GM12878 (cell line): ENCODE results near the gene ARHGAP27. TPM values are rescaled to one million over a fixed set of nuclear protein-coding genes. Genes with fewer than 3 reads are reported as not detected.

Experiments used
- ATAC-seq: fragments of 200-7000 bp; cut with Tn5 transposase; 3 replicates; pipeline ENCODE4 v1.9.1; 2020; ENCODE audit warnings: mild to moderate bottlenecking, moderate library complexity
- BruUV-seq: library from RNA; stranded (reverse); fragments of 400-500 nt; replicated peaks from 2 replicates; lab custom pipeline; 2021; lab: Mats Ljungman, UMichigan
- CTCF ChIA-PET: fragments of 300-600 bp; sonication (Branson Sonifier 250); formaldehyde crosslinking; extraction: SDS; loops from one replicate; lab custom pipeline; 2021; ENCODE audit warnings: inconsistent platforms; lab: Yijun Ruan, JAX
- POLR2A ChIA-PET: fragments of 350-600 bp; formaldehyde crosslinking; extraction: SDS; loops from one replicate; lab custom pipeline; 2021; ENCODE audit warnings: inconsistent platforms; lab: Charles Lee
- RAD21 ChIA-PET: fragments of 300-600 bp; sonication (Branson Sonifier 250); formaldehyde crosslinking; loops from one replicate; lab custom pipeline; 2023; ENCODE audit warnings: antibody characterized with exemption; ENCODE audit not compliant: unreplicated experiment; lab: Charles Lee
- SMC1A ChIA-PET: fragments of 300-600 bp; sonication (Branson Sonifier 250); formaldehyde crosslinking; loops from one replicate; lab custom pipeline; 2023; ENCODE audit not compliant: unreplicated experiment, uncharacterized antibody; lab: Charles Lee
- DNase-seq: peaks from one replicate; pipeline ENCODE4 v3.0.0-alpha.2; 2011; ENCODE audit warnings: low read depth, low spot score
- FAIRE-seq: peaks from 3 replicates; lab custom pipeline; 2011; peaks lifted over from hg19 to GRCh38; lab: Jason Lieb, UNC
- H2AFZ ChIP-seq: 2 replicates; pipeline ENCODE4 v1.6.0; 2011; ENCODE audit warnings: low read depth, low read length, control low read depth; ENCODE audit not compliant: control insufficient read depth
- H3K27ac ChIP-seq: 2 replicates; pipeline ENCODE4 v1.5.1; 2011; ENCODE audit warnings: control low read depth; ENCODE audit not compliant: control insufficient read depth, insufficient read depth
- H3K27me3 ChIP-seq, 2 experiments: replicated peaks in 1 of 2; 2 replicates each; pipeline versions ENCODE4 v1.6.0 to v1.6.1; 2011; ENCODE audit warnings: low read length in 1 of 2; ENCODE audit not compliant: control insufficient read depth in 2 of 2, insufficient read depth in 2 of 2
- H3K36me3 ChIP-seq, 2 experiments: 2 replicates each; pipeline ENCODE4 v1.5.1; 2011; ENCODE audit warnings: low read length in 1 of 2; ENCODE audit not compliant: control insufficient read depth in 2 of 2, insufficient read depth in 2 of 2
- H3K4me1 ChIP-seq: 2 replicates; pipeline ENCODE4 v1.6.1; 2011; ENCODE audit warnings: mild to moderate bottlenecking, low read length, moderate library complexity, mixed read lengths; ENCODE audit not compliant: control insufficient read depth, insufficient read depth
- H3K4me2 ChIP-seq: 2 replicates; pipeline ENCODE4 v1.6.0; 2011; ENCODE audit warnings: control low read depth; ENCODE audit not compliant: control insufficient read depth, insufficient read depth
- H3K4me3 ChIP-seq: fragments of 200-600 bp; sonication (generic); 2 replicates; pipeline ENCODE4 v1.5.1; 2016
- H3K79me2 ChIP-seq: 2 replicates; pipeline ENCODE4 v1.6.0; 2011; ENCODE audit warnings: low read length; ENCODE audit not compliant: control insufficient read depth, insufficient read depth
- H3K9ac ChIP-seq: 2 replicates; pipeline ENCODE4 v1.8.0; 2011; ENCODE audit warnings: low read length, control low read depth, mixed read lengths; ENCODE audit not compliant: control insufficient read depth, insufficient read depth
- H3K9me3 ChIP-seq: replicated peaks from 3 replicates; pipeline ENCODE4 v1.5.1; 2011; ENCODE audit warnings: mild to moderate bottlenecking, low read length; ENCODE audit not compliant: control insufficient read depth, insufficient read depth
- H4K20me1 ChIP-seq: 2 replicates; pipeline ENCODE4 v1.6.0; 2011; ENCODE audit not compliant: control insufficient read depth, insufficient read depth
- BHLHE40 ChIP-seq, 2 experiments: fragments of 450-650 bp in 1 of 2; IDR thresholded peaks; 2 replicates each; pipeline ENCODE4 v1.6.1; 2011 to 2017; ENCODE audit warnings: low read depth in 2 of 2, borderline replicate concordance in 1 of 2, improper control_type of control experiment in 1 of 2, low read length in 1 of 2, mild to moderate bottlenecking in 1 of 2
- DPF2 ChIP-seq: fragments of 450-650 bp; IDR thresholded peaks from 2 replicates; pipeline ENCODE4 v1.6.1; 2017; ENCODE audit warnings: mild to moderate bottlenecking
- EED ChIP-seq: sonication (generic); IDR thresholded peaks from 2 replicates; pipeline ENCODE4 v1.6.1; 2016; ENCODE audit warnings: antibody characterized with exemption, low read depth
- KLF5 ChIP-seq: fragments of 450-650 bp; IDR thresholded peaks from 2 replicates; pipeline ENCODE4 v1.6.1; 2014; ENCODE audit warnings: mild to moderate bottlenecking; ENCODE audit not compliant: partially characterized antibody
- LARP7 ChIP-seq: fragments of 450-650 bp; IDR thresholded peaks from 2 replicates; pipeline ENCODE4 v1.6.1; 2017; ENCODE audit warnings: mild to moderate bottlenecking
- MXI1 ChIP-seq: fragments of 150-350 bp; IDR thresholded peaks from 2 replicates; pipeline ENCODE4 v1.6.1; 2011; ENCODE audit warnings: low read depth, mild to moderate bottlenecking, inconsistent platforms, low read length, improper control_type of control experiment
- NR2F1 ChIP-seq: fragments of 450-650 bp; conservative IDR thresholded peaks from 2 replicates; pipeline ENCODE4 v1.6.1; 2017; ENCODE audit warnings: mild to moderate bottlenecking
- PRDM15 ChIP-seq: fragments of 450-650 bp; formaldehyde crosslinking; IDR thresholded peaks from 2 replicates; pipeline ENCODE4 v1.4.0; 2020; ENCODE audit warnings: mild to moderate bottlenecking, moderate library complexity
- SMAD1 ChIP-seq: fragments of 450-650 bp; IDR thresholded peaks from 2 replicates; pipeline ENCODE4 v1.6.1; 2018; ENCODE audit warnings: mild to moderate bottlenecking, low read depth; ENCODE audit not compliant: partially characterized antibody
- SPI1 ChIP-seq: IDR thresholded peaks from 2 replicates; pipeline ENCODE4 v1.6.1; 2011; ENCODE audit warnings: low read depth, mild to moderate bottlenecking, low read length, moderate library complexity, borderline replicate concordance; ENCODE audit not compliant: insufficient read depth
- TCF12 ChIP-seq: IDR thresholded peaks from 2 replicates; pipeline ENCODE4 v1.6.1; 2011; ENCODE audit warnings: low read depth, mild to moderate bottlenecking, low read length
- ZBTB33 ChIP-seq: fragments of 450-650 bp; IDR thresholded peaks from 2 replicates; pipeline ENCODE4 v1.6.1; 2017; ENCODE audit warnings: mild to moderate bottlenecking
- ZNF207 ChIP-seq: fragments of 450-650 bp; IDR thresholded peaks from 2 replicates; pipeline ENCODE4 v1.6.1; 2014; ENCODE audit warnings: antibody characterized with exemption, mild to moderate bottlenecking, borderline replicate concordance
- WGBS: methylation state at CpG from one replicate; pipeline ENCODE4 v1.1.6; 2016; ENCODE audit warnings: low lambda C conversion rate; ENCODE audit not compliant: insufficient replicate concordance, insufficient coverage; ENCODE audit errors: missing lambda C conversion rate; 5-methylcytosine and 5-hydroxymethylcytosine counted together
- in situ Hi-C: fragments of 300-500 bp; cut with MboI; formaldehyde crosslinking; loops from 9 replicates; pipeline ENCODE4 v1.14.3; 2018; ENCODE audit warnings: mixed read lengths
- intact Hi-C: fragments of 100-400 bp; cut with micrococcal nuclease; formaldehyde crosslinking; loops from one replicate; pipeline ENCODE4 v1.14.2; 2022; ENCODE audit not compliant: unreplicated experiment
- polyA plus RNA-seq, 11 experiments: library from polyadenylated mRNA; depleted of rRNA in 4 of 11; unstranded in 6 of 11; stranded (reverse) in 5 of 11; fragments of >200 nt; fragmentation: Nextera tagmentation in 4 of 11; fragmentation: Illumina TruSeq in 1 of 11; extraction: Ambion mirVana in 4 of 11; extraction: Trizol in 1 of 11; gene quantifications; 1 replicate in 1 of 11; 2 replicates in 10 of 11; pipeline versions ENCODE4 v1.2.1 to v1.2.3, GENCODE V29; 2011 to 2016; ENCODE audit warnings: inconsistent platforms in 2 of 11, missing spikeins in 2 of 11, low read depth in 1 of 11
- total RNA-seq, 4 experiments: library from RNA; depleted of rRNA in 3 of 4; stranded (reverse); fragments of >200 nt in 3 of 4; fragmentation: Illumina TruSeq in 1 of 4; extraction: Trizol in 1 of 4; gene quantifications; 2 replicates each; pipeline versions ENCODE4 v1.2.1 to v1.2.3, GENCODE V29; 2013 to 2021
- TF ChIP-seq, protein P1 (sequence below): fragments of 450-650 bp; IDR thresholded peaks from 2 replicates; pipeline ENCODE4 v1.6.1; 2017; ENCODE audit warnings: mild to moderate bottlenecking, moderate library complexity

ARHGAP27 gene
- total and polyA plus RNA-seq, 10 of the 15 experiments (the other 5 are each of a cell fraction or from before 2014, with no cell fraction given), result 0.64 to 45.7 (median 17.7) TPM

DNA sequence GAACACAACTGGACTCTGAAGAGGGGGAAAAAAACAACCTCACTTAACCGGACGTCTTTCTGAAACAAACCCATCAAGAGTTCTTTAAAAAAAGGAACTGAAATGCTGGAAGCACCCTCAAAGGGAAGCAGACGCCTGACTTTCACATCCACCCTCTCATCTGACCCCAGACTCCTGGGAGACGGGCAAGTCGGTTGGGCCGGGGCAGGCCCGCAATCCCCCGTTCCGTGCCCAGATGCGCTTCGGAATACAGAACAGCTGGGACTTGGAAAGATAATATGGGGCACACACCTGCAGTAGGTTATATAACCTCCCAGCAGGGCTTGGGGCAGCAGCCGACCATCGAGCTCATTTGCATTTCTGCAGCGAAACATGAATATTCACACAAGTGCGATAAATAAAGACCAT, 3.7 kb downstream of the ARHGAP27 start:
- ChIA-PET CTCF (interaction anchor here (0.6 to 6.9 kb wide), 20 partner anchors 11 to 424 kb away, joined by 3 to 67 read pairs (median 4); no protein-coding TSS in a partner anchor), RAD21 (interaction anchor here (0.6 to 3.3 kb wide), 7 partner anchors 16 to 156 kb away, joined by 3 to 24 read pairs (median 3); no protein-coding TSS in a partner anchor), SMC1A (interaction anchor here (0.6 to 4.0 kb wide), 6 partner anchors 12 to 163 kb away, joined by 3 to 21 read pairs (median 4); no protein-coding TSS in a partner anchor), POLR2A (interaction anchor here (0.8 to 1.2 kb wide), 2 partner anchors 16 to 20 kb away, joined by 4 to 5 read pairs; no protein-coding TSS in a partner anchor)
- no peak for ATAC-seq
- BruUV-seq, result no TSS peak
- Histone ChIP-seq H2AFZ (no peak overlapping the region), H3K9me3 (no peaks in the 10 kb centered on the region), H3K4me1 (peaks cover 26% of the 10 kb centered on the region), H3K27ac (peak overlapping the region; percentile 56), H3K9ac (peak overlapping the region; percentile 25; the same call in 1 of the 2 replicates), H3K4me3 (peak overlapping the region; percentile 17; the same call in 1 of the 2 replicates), H3K27me3 (no peaks in the 10 kb centered on the region), H4K20me1 (no peaks in the 10 kb centered on the region), H3K4me2 (peak overlapping the region; percentile 92), H3K79me2 (peaks cover 3% of the 10 kb centered on the region; the same call in 1 of the 2 replicates), H3K36me3 (no peaks in the 10 kb centered on the region)
- under 1% methylated on average over 15 of the region's 15 CpGs for WGBS
- intact Hi-C loops (loop anchor here (2.0 kb wide), 3 partner anchors 16 to 164 kb away; no protein-coding TSS in a partner anchor), in situ Hi-C loops (no loop called here)
- DNase-seq, result no peak
- FAIRE-seq, result peak; percentile 96
- peak; percentile 73 for TF ChIP-seq EED
- no peak for TF ChIP-seq KLF5
- TF ChIP-seq LARP7, result no peak
- TF ChIP-seq TCF12, result 0 out of 2 replicates have a peak, but pooled peaks have one; percentile 27
- no peak for TF ChIP-seq SMAD1
- TF ChIP-seq SPI1, result peak; percentile 88
- no peak for TF ChIP-seq PRDM15 (CRISPR knock-in tag)
- peak; percentile 20; the same call in 1 of the 2 replicates for TF ChIP-seq DPF2
- TF ChIP-seq, protein P1, sequence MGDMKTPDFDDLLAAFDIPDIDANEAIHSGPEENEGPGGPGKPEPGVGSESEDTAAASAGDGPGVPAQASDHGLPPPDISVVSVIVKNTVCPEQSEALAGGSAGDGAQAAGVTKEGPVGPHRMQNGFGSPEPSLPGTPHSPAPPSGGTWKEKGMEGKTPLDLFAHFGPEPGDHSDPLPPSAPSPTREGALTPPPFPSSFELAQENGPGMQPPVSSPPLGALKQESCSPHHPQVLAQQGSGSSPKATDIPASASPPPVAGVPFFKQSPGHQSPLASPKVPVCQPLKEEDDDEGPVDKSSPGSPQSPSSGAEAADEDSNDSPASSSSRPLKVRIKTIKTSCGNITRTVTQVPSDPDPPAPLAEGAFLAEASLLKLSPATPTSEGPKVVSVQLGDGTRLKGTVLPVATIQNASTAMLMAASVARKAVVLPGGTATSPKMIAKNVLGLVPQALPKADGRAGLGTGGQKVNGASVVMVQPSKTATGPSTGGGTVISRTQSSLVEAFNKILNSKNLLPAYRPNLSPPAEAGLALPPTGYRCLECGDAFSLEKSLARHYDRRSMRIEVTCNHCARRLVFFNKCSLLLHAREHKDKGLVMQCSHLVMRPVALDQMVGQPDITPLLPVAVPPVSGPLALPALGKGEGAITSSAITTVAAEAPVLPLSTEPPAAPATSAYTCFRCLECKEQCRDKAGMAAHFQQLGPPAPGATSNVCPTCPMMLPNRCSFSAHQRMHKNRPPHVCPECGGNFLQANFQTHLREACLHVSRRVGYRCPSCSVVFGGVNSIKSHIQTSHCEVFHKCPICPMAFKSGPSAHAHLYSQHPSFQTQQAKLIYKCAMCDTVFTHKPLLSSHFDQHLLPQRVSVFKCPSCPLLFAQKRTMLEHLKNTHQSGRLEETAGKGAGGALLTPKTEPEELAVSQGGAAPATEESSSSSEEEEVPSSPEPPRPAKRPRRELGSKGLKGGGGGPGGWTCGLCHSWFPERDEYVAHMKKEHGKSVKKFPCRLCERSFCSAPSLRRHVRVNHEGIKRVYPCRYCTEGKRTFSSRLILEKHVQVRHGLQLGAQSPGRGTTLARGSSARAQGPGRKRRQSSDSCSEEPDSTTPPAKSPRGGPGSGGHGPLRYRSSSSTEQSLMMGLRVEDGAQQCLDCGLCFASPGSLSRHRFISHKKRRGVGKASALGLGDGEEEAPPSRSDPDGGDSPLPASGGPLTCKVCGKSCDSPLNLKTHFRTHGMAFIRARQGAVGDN, result no peak
- TF ChIP-seq ZBTB33, result no peak
- no peak for TF ChIP-seq ZNF207
- TF ChIP-seq NR2F1, result 0 out of 2 replicates have a peak, but pooled peaks have one; percentile 51
- TF ChIP-seq BHLHE40 (IDR thresholded peaks at IDR 0.05; ENCODE audit: borderline replicate concordance in 1 of 2, low read depth in 2 of 2, low read length in 1 of 2), result peak; percentile 21 to 52; a peak in 1 of 4 replicates
- TF ChIP-seq MXI1, result no peak
